ENCODE data around the gene PALD1.

GRCh38 chr10:70475661-70476060 is 2.9 kb upstream of the PALD1 start:
- TF ChIP-seq CTCF (IDR thresholded peaks at IDR 0.05) (no peak), EZH2 (IDR thresholded peaks at IDR 0.05) (no peak)

All from neural progenitor cell (in vitro differentiated cells).